Posterior cingulate gyrus (tissue), 11 donors: ENCODE measurements around the gene REM2.

Source experiments
- DNase-seq, 10 donors: peaks; one replicate each; pipeline versions ENCODE4 v3.0.0 to v3.0.0-alpha.2; 2020 to 2021; ENCODE audit warnings: mixed read lengths in 3 of 10
- intact Hi-C: fragments of 100-400 bp; cut with DNase I; formaldehyde crosslinking; loops from one replicate; pipeline ENCODE4 v1.15.1; 2023

The REM2 gene

GRCh38 chr14:22920697-22921096 is 37.7 kb downstream of the REM2 start:
- intact Hi-C loops, result no loop called here
- DNase-seq, result no peak

- intact Hi-C loops, result no loop called here
- no peak for DNase-seq
These were observed 39.3 kb downstream of the REM2 start for GRCh38 chr14:22922294-22922693.

- DNase-seq, result no peak
- intact Hi-C loops, result no loop called here
These were observed 40.7 kb downstream of the REM2 start for GRCh38 chr14:22923746-22924145.

- DNase-seq, result no peak
- intact Hi-C loops, result no loop called here
These were observed 42.5 kb downstream of the REM2 start for GRCh38 chr14:22925513-22925912.

GRCh38 chr14:22926316-22926715 is 43.3 kb downstream of the REM2 start:
- no peak for DNase-seq
- intact Hi-C loops, result no loop called here

GRCh38 chr14:22928237-22929103 is 45.4 kb downstream of the REM2 start:
- DNase-seq, result no peak
- intact Hi-C loops, result no loop called here

- DNase-seq, result peak; percentile 94 to 100 (median 98)
- intact Hi-C loops, result no loop called here
These were observed 46.3 kb downstream of the REM2 start, which contains the start of gene PRMT5 for GRCh38 chr14:22929104-22929960. Gene PRMT5, minus strand, starts transcription at chr14:22929376. Its CDS starts 15 bp downstream, at chr14:22929361.

- intact Hi-C loops, result loop anchor here (10.0 kb wide), 1 partner anchor 55 kb away; the partner anchor contains the start of gene AJUBA
- DNase-seq, result no peak
These were observed 46.9 kb downstream of the REM2 start for GRCh38 chr14:22929961-22930364.

- no peak for DNase-seq
- intact Hi-C loops, result loop anchor here (10.0 kb wide), 1 partner anchor 53 kb away; the partner anchor contains the start of gene AJUBA
These were observed 49.1 kb downstream of the REM2 start for GRCh38 chr14:22932146-22932545.

GRCh38 chr14:22935156-22935555 is 52.1 kb downstream of the REM2 start:
- intact Hi-C loops, result loop anchor here (10.0 kb wide), 1 partner anchor 50 kb away; the partner anchor contains the start of gene AJUBA
- DNase-seq, result no peak
